ENCODE results near the gene PRRT1B.

The PRRT1B gene

GRCh38 chr9:131554087-131554842, 8.9 kb downstream of the PRRT1B start:
- DNase-seq, result no peak

DNA sequence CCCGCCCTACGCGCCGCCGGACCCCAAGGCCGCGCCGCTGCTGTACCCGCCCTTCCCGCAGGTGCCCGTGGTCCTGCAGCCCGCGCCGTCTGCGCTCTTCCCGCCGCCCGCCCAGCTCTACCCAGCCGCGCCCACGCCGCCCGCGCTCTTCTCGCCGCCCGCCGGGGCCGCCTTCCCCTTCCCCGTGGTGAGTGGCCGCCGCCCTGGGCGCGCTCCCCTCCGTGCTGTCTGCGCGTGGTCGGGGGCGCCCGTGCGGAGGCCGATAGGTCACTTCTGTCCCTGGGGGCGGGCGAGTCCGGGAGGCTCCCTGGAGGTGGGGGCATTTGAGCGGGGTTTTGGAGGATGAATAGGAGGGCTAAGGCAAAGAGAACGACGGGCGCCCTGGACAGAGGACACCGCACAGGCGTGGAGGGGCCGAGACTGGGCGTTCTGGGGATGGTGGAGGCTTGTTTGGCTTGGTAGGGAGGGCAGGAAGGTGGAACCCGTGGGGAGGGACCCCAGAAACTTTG, 9.6 kb downstream of the PRRT1B start:
- DNase-seq, result no peak

- no peak for DNase-seq
These were observed 10.7 kb downstream of the PRRT1B start for GRCh38 chr9:131555841-131556673.

DNA sequence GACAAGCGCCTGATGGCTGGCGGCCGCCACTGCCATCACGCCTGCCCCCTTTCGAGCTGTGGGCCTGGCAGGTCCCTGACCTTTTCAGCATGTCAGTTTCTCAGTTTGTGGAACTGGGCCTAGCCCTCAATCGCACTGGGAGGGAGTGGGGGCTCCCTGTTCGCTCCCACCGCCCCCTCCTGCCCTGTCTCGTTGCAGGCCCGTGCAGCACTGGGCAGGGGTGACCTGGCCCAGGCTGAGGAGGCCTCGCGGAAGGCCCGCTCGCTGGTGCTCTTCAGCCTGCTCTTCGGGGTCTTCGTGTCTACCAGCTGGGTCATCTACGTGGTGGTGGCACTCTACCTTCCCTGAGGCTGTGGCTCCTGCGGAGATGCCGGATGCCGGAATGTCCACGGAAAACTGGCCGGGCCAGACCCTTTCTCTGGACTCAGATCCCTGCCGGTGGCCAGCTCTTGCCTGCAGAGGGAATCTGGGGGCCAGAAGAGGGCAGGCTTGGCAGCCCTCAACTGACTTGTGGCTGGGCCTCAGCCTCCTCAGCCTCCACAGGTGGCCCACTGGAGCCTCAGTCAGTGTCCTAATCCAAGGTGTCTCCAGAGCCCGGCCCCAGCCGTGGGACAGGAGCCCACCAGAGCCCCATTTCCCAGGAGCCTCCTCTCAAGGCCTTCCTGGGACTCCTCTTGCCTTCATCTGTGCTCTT, 12.7 kb downstream of the PRRT1B start:
- DNase-seq, result no peak

DNA sequence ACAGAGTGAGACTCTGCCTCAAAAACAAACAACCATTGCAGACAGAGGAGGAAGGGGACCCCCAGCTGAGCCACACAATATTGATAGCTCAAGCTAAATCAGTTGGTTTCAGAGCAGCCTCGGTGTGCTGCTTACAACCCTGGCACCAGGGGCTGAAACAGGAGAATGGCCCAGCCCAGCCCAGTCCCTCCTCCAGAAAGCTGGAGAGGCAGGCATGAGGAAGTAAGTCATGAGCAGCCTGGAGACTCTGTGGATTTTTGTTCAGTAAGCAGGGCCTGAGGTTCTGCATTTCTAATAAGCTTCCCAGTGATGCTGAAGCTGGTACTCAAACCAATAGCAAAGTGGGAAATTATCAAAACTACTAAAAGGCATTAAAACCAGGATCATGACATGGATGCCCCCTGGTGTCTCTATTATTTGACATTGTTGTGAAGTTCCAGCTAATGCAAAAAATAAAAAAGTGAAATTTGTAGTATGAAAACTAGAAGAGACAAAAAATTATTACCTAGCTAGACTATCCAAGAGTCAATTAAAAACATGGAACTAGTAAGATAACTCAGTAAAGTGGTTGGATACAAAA, 14.2 kb downstream of the PRRT1B start:
- no peak for DNase-seq

GRCh38 chr9:131562032-131562959, 17.0 kb downstream of the PRRT1B start:
- no peak for DNase-seq

DNA sequence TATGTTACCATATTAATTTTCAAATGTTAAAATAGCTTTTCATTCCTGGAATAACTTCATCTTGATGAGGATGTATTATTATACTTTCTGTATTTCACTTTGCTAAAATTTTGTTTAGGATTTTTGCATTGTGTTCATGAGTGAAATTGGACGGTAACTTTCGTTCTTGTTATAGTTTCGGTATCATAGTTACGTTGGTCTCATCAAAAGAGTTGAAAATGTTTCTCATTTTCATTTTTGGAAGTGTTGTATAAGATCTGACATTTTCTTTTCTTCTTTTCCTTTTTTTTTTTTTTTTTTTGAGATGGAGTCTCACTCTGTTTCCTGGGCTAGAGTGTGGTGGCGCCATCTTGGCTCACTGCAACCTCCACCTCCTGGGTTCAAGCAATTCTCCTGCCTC, 20.0 kb downstream of the PRRT1B start:
- DNase-seq, result no peak

GRCh38 chr9:131566158-131566557, 20.8 kb downstream of the PRRT1B start:
- no peak for DNase-seq

GRCh38 chr9:131567910-131568309, 22.6 kb downstream of the PRRT1B start:
- no peak for DNase-seq

GRCh38 chr9:131574730-131575640, 29.7 kb downstream of the PRRT1B start:
- DNase-seq, result no peak

- DNase-seq, result no peak
These were observed 30.9 kb downstream of the PRRT1B start for GRCh38 chr9:131575946-131576853.

- no peak for DNase-seq
These were observed 32.0 kb downstream of the PRRT1B start for GRCh38 chr9:131577005-131578000.

- no peak for DNase-seq
These were observed 32.7 kb downstream of the PRRT1B start for GRCh38 chr9:131578021-131578420.

- no peak for DNase-seq
These were observed 33.6 kb downstream of the PRRT1B start for GRCh38 chr9:131578731-131579504.

DNA sequence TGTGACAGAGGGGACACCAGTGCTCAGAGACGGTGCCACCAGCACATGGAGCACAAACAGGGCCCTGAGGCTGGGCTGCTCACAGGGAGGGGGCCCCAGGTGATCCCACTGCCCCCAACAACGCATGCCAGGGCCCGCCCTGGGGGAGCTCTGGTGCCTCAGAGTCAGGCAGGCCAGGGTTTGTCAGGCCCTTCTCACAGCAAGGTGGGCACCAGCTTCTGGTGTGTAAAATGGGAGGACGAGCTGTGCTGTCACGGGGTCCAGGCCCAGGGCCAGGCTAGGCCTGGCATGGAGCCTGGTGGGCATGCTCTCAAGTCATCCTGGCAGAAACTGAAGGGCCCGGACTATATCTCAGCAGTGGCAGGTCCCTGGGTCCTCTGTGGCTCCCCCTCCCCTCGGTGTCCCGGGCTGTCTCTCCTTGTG, 34.5 kb downstream of the PRRT1B start:
- DNase-seq, result no peak

DNA sequence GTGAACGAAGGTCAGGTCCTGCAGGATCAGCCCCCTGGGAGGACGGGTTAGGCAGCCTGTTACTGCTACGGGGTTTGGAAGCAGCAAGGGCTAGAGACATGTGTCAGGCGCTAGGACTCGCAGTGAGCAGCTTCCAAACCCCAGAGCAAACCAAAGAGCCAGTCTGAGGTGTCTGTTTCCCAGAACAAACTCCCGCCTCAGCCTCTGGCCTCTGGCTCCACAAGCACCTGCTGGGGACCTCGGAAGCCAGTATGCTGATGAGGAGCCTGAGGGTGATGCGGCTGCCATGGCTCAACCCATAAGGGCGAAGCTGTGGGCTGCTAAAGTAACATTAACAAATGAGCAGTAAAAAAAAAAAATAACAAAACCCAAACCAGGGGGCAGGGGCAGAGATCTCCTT, 35.0 kb downstream of the PRRT1B start:
- DNase-seq, result no peak

- DNase-seq, result no peak
These were observed 36.7 kb downstream of the PRRT1B start for GRCh38 chr9:131582056-131582455.
